ENCODE measurements around the gene ARHGAP26. TPM values are rescaled to one million over a fixed set of nuclear protein-coding genes. Genes with fewer than 3 reads are reported as not detected.

Gene ARHGAP26
- total and polyA plus RNA-seq, 2 experiments from 2014 or later: 9.5 to 16.8 TPM

GRCh38 chr5:142794537-142794936, 24.4 kb downstream of the ARHGAP26 start (continued):
- TF ChIP-seq STAT1 (IDR thresholded peaks at IDR 0.05; ENCODE audit: unreplicated experiment): no peak
- no peak for TF ChIP-seq JUNB (IDR thresholded peaks at IDR 0.05; ENCODE audit: unreplicated experiment)
- TF ChIP-seq ZNF331 (CRISPR knock-in tag; IDR thresholded peaks at IDR 0.05; ENCODE audit: low read depth): no peak
- TF ChIP-seq EZH2phosphoT487 (IDR thresholded peaks at IDR 0.05; ENCODE audit: unreplicated experiment): no peak
- TF ChIP-seq POLR2AphosphoS5 (IDR thresholded peaks at IDR 0.05; ENCODE audit: low read depth): no peak
- no peak for TF ChIP-seq REST (IDR thresholded peaks at IDR 0.05; ENCODE audit: unreplicated experiment)
- no peak for TF ChIP-seq NANOG (IDR thresholded peaks at IDR 0.05; ENCODE audit: borderline replicate concordance)
- no peak for TF ChIP-seq ETS1 (IDR thresholded peaks at IDR 0.05)
- TF ChIP-seq CREB1 (CRISPR knock-in tag; IDR thresholded peaks at IDR 0.05; ENCODE audit: low read depth): no peak
- TF ChIP-seq CTCF (conservative IDR thresholded peaks at IDR 0.05; ENCODE audit: low read depth in 2 of 2): no peak

- H3K79me2 ChIP-seq (replicated peaks; ENCODE audit: insufficient read depth): peaks cover 48% of the 10 kb centered on the region
- no peak for DNase-seq (ENCODE audit: low spot score)
- no peaks in the 10 kb centered on the region for H3K27me3 ChIP-seq (ENCODE audit: insufficient read depth)
- no peak overlapping the region for H3K4me3 Mint-ChIP-seq
- peaks cover 21% of the 10 kb centered on the region for H3K4me1 Mint-ChIP-seq
- peaks cover 14% of the 10 kb centered on the region; the same call in 1 of the 2 replicates for H3K4me1 ChIP-seq (ENCODE audit: insufficient read depth)
- H3K36me3 Mint-ChIP-seq (ENCODE audit: low read depth): no peaks in the 10 kb centered on the region
- H3F3A ChIP-seq (replicated peaks; ENCODE audit: low read depth): no peaks in the 10 kb centered on the region
- no peak overlapping the region for H3K4me3 ChIP-seq
- no peak overlapping the region for H2AFZ ChIP-seq
- no peak overlapping the region for H3K4me2 ChIP-seq
- H4K20me1 ChIP-seq (replicated peaks; ENCODE audit: insufficient read depth): peaks cover 23% of the 10 kb centered on the region
- H3K27me3 Mint-ChIP-seq (ENCODE audit: insufficient read depth, low read depth, poor library complexity): no peaks in the 10 kb centered on the region
- H3K9me3 Mint-ChIP-seq: no peaks in the 10 kb centered on the region
- no peak for ATAC-seq
- no peaks in the 10 kb centered on the region for H3K36me3 ChIP-seq (ENCODE audit: insufficient read depth)
- H3K9me2 ChIP-seq (ENCODE audit: insufficient read depth): no peaks in the 10 kb centered on the region; the same call in 1 of the 2 replicates
- no peak overlapping the region for H3K27ac ChIP-seq (ENCODE audit: low read depth)
- H3K27ac Mint-ChIP-seq: no peak overlapping the region
- TF ChIP-seq ZNF114 (CRISPR knock-in tag; IDR thresholded peaks at IDR 0.05) (no peak), ZNF462 (CRISPR knock-in tag; IDR thresholded peaks at IDR 0.05) (no peak), NANOG (IDR thresholded peaks at IDR 0.05; ENCODE audit: borderline replicate concordance) (no peak)
These were observed 25.1 kb downstream of the ARHGAP26 start for GRCh38 chr5:142795251-142795650.

Data from GM23338 (cell line).